OCI-LY3 (cell line): ENCODE results near the gene PLK5.

Experiments
- CTCF ChIP-seq: fragments of 200-600, 300-600 bp; sonication (generic); IDR thresholded peaks from 2 replicates; pipeline ENCODE4 v1.5.1; 2014; ENCODE audit warnings: antibody characterized with exemption, low read length, low read depth
- EZH2phosphoT487 ChIP-seq: fragments of 200-600 bp; shearing (Covaris generic); IDR thresholded peaks from 2 replicates; pipeline ENCODE4 v1.6.1; 2018; ENCODE audit warnings: antibody characterized with exemption, mixed run types, low read depth

GRCh38 chr19:1495051-1495798 lies 28.7 kb upstream of the PLK5 start:
- TF ChIP-seq CTCF (no peak), EZH2phosphoT487 (no peak)
